ENCODE measurements around the gene KIF16B. TPM values are rescaled to one million over a fixed set of nuclear protein-coding genes. Genes with fewer than 3 reads are reported as not detected.

Gene KIF16B
- total RNA-seq, 1 experiment from 2014 or later: 7.0 TPM

DNA sequence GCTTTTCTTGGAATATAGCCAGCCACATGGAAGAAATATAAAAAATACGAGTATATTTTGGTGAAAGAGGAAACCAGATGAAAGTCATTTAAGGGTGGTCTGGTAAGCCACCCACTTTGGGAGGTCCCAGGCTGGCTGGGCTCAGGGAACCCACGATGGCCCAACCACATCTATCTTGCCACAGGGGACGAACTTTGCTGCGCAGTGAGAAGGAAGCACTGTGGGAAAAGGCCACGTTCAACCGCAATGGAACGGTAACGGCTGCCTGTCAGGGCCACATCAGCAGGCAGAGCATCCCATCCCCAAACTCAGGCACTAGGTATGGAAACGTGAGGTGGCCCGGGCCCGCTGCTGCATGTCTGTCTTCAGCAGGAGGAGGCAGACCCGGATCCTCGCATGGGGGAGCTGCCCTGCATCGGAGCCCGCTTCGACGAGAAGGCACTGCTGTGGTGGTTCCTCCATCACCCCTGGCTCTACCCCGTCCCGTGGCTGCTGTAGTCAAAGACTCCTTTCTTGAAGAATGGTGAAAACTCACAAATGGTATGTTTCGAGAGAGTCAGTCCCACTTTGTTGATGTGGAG lies 300.4 kb downstream of the KIF16B start:
- Histone ChIP-seq H3K9ac (ENCODE audit: low read length) (no peak overlapping the region), H4K20me1 (ENCODE audit: insufficient read depth) (no peaks in the 10 kb centered on the region), H3K9me2 (ENCODE audit: insufficient read depth) (no peaks in the 10 kb centered on the region), H3K4me3 (replicated peaks in 1 of 2; ENCODE audit: low read depth in 1 of 2, low read length in 2 of 2) (no peak overlapping the region), H3K27ac (ENCODE audit: low read depth, low read length) (no peak overlapping the region), H3K36me3 (ENCODE audit: control insufficient read depth in 1 of 2, insufficient read depth in 2 of 2, low read length in 2 of 2) (no peaks in the 10 kb centered on the region), H3K4me2 (ENCODE audit: low read length) (no peak overlapping the region), H2AFZ (ENCODE audit: low read depth, low read length, poor library complexity, severe bottlenecking) (no peak overlapping the region), H3K4me1 (ENCODE audit: control insufficient read depth in 1 of 2, insufficient read depth in 2 of 2, low read length in 2 of 2) (no peaks in the 10 kb centered on the region), H3K9me3 (ENCODE audit: control insufficient read depth in 1 of 2, insufficient read depth in 1 of 2, low read depth in 1 of 2, low read length in 2 of 2) (no peaks in the 10 kb centered on the region), H3K79me2 (ENCODE audit: insufficient read depth, low read length) (no peaks in the 10 kb centered on the region), H3K27me3 (ENCODE audit: insufficient read depth, low read length) (no peaks in the 10 kb centered on the region)
- ATAC-seq (no peak), DNase-seq (ENCODE audit: low read depth, low spot score) (no peak)
- TF ChIP-seq ZBTB33 (IDR thresholded peaks at IDR 0.05; ENCODE audit: extremely low read depth, insufficient replicate concordance, low read length) (no peak), JUND (IDR thresholded peaks at IDR 0.05) (no peak), YY1 (IDR thresholded peaks at IDR 0.05; ENCODE audit: extremely low read depth, insufficient replicate concordance, low read depth, low read length) (no peak), CBX3 (IDR thresholded peaks at IDR 0.05; ENCODE audit: low read depth) (no peak), EZH2 (IDR thresholded peaks at IDR 0.05) (no peak), RAD21 (IDR thresholded peaks at IDR 0.05; ENCODE audit: low read depth) (no peak), ZFX (IDR thresholded peaks at IDR 0.05) (no peak)
- RAD21 ChIA-PET (ENCODE audit: low non-redundant PET in 1 of 2, low total read pairs in 2 of 2, uncharacterized antibody in 2 of 2, unreplicated experiment in 2 of 2): no interaction called here
- CTCF ChIA-PET: no interaction called here
- BruUV-seq (replicated peaks): no TSS peak
- POLR2A ChIA-PET: no interaction called here
- intact Hi-C loops (cut with micrococcal nuclease): no loop called here

GRCh38 chr20:16271450-16271849 lies 301.8 kb downstream of the KIF16B start:
- Histone ChIP-seq H3K27ac (ENCODE audit: low read depth, low read length) (no peak overlapping the region), H3K9me2 (ENCODE audit: insufficient read depth) (no peaks in the 10 kb centered on the region), H3K9ac (ENCODE audit: low read length) (no peak overlapping the region), H3K4me1 (ENCODE audit: control insufficient read depth in 1 of 2, insufficient read depth in 2 of 2, low read length in 2 of 2) (no peaks in the 10 kb centered on the region), H3K4me3 (replicated peaks in 1 of 2; ENCODE audit: low read depth in 1 of 2, low read length in 2 of 2) (no peak overlapping the region), H2AFZ (ENCODE audit: low read depth, low read length, poor library complexity, severe bottlenecking) (no peak overlapping the region), H3K79me2 (ENCODE audit: insufficient read depth, low read length) (no peaks in the 10 kb centered on the region), H3K27me3 (ENCODE audit: insufficient read depth, low read length) (no peaks in the 10 kb centered on the region), H3K36me3 (ENCODE audit: control insufficient read depth in 1 of 2, insufficient read depth in 2 of 2, low read length in 2 of 2) (no peaks in the 10 kb centered on the region), H3K4me2 (ENCODE audit: low read length) (no peak overlapping the region), H4K20me1 (ENCODE audit: insufficient read depth) (no peaks in the 10 kb centered on the region), H3K9me3 (ENCODE audit: control insufficient read depth in 1 of 2, insufficient read depth in 1 of 2, low read depth in 1 of 2, low read length in 2 of 2) (no peaks in the 10 kb centered on the region)
- ChIA-PET RAD21 (ENCODE audit: low non-redundant PET in 1 of 2, low total read pairs in 2 of 2, uncharacterized antibody in 2 of 2, unreplicated experiment in 2 of 2) (no interaction called here), CTCF (no interaction called here), POLR2A (no interaction called here)
- TF ChIP-seq FOSL1 (IDR thresholded peaks at IDR 0.05; ENCODE audit: low read depth) (no peak), CBX3 (IDR thresholded peaks at IDR 0.05; ENCODE audit: low read depth) (no peak), EZH2phosphoT487 (IDR thresholded peaks at IDR 0.05; ENCODE audit: borderline replicate concordance) (no peak), SP1 (IDR thresholded peaks at IDR 0.05; ENCODE audit: low read depth) (no peak), SRF (IDR thresholded peaks at IDR 0.05; ENCODE audit: low read depth) (no peak)
- BruUV-seq (replicated peaks): no TSS peak
- intact Hi-C loops (cut with micrococcal nuclease): no loop called here
- DNase-seq (ENCODE audit: low read depth, low spot score) (no peak), ATAC-seq (no peak)
